ENCODE results near the gene PDE8B.

DNA sequence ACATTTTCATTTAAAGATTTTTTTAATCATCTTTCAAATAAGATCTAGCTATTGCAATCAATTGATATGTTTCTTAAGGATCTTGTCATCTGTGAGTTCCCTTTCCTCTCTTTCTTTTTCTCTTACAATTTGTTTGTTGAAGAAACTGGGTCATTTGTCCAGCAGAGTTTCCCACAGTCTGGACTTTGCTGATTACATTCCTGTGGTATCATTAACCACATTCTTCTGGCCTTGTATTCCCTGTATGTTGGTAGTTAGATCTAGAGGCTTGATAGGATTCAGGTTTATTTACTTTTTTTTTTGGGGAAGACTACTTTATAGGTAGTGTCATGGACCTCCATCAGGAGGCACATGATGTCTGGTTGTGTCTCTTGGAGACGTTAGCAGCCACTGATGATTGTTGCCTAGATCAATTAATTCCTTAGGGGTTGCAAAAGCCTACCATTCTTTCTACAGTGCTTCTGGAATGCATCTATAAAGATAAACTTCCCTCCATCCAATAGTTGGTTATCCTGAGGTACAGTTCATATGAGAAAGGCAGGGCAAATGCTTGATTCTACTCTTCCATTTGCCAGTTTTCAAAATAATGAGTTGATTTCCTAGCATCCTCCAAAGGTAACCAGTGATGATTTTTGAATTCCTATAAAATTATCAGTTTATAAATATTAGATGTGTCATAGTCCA lies 14.3 kb downstream of the PDE8B start:
- TF ChIP-seq, protein P1, sequence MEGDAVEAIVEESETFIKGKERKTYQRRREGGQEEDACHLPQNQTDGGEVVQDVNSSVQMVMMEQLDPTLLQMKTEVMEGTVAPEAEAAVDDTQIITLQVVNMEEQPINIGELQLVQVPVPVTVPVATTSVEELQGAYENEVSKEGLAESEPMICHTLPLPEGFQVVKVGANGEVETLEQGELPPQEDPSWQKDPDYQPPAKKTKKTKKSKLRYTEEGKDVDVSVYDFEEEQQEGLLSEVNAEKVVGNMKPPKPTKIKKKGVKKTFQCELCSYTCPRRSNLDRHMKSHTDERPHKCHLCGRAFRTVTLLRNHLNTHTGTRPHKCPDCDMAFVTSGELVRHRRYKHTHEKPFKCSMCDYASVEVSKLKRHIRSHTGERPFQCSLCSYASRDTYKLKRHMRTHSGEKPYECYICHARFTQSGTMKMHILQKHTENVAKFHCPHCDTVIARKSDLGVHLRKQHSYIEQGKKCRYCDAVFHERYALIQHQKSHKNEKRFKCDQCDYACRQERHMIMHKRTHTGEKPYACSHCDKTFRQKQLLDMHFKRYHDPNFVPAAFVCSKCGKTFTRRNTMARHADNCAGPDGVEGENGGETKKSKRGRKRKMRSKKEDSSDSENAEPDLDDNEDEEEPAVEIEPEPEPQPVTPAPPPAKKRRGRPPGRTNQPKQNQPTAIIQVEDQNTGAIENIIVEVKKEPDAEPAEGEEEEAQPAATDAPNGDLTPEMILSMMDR (IDR thresholded peaks at IDR 0.05), result no peak
- no peak for TF ChIP-seq POLR2A (IDR thresholded peaks at IDR 0.05)
